Measurements from ENCODE around the gene PSMC6. TPM values are rescaled to one million over a fixed set of nuclear protein-coding genes. Genes with fewer than 3 reads are reported as not detected.

PSMC6 gene
- total RNA-seq, 1 donor from 2014 or later = 19.3 TPM

- TF ChIP-seq, protein P1, sequence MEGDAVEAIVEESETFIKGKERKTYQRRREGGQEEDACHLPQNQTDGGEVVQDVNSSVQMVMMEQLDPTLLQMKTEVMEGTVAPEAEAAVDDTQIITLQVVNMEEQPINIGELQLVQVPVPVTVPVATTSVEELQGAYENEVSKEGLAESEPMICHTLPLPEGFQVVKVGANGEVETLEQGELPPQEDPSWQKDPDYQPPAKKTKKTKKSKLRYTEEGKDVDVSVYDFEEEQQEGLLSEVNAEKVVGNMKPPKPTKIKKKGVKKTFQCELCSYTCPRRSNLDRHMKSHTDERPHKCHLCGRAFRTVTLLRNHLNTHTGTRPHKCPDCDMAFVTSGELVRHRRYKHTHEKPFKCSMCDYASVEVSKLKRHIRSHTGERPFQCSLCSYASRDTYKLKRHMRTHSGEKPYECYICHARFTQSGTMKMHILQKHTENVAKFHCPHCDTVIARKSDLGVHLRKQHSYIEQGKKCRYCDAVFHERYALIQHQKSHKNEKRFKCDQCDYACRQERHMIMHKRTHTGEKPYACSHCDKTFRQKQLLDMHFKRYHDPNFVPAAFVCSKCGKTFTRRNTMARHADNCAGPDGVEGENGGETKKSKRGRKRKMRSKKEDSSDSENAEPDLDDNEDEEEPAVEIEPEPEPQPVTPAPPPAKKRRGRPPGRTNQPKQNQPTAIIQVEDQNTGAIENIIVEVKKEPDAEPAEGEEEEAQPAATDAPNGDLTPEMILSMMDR (IDR thresholded peaks at IDR 0.05) = no peak
- peak overlapping the region; percentile 85 to 93 for H3K27ac ChIP-seq
- DNase-seq (ENCODE audit: low spot score in 2 of 2) = no peak
- intact Hi-C loops (cut with DNase I) = loop anchor here (1.0 to 5.0 kb wide), 5 partner anchors 23 to 232 kb away; partner anchors contain the start of genes ERO1A, GNPNAT1, GPR137C and PSMC6
- no peaks in the 10 kb centered on the region for H3K27me3 ChIP-seq
- H3K4me1 ChIP-seq = peaks cover 0 to 4% of the 10 kb centered on the region in 2 donors
- peak overlapping the region; percentile 88 to 99 for H3K4me3 ChIP-seq
- H3K9me3 ChIP-seq = no peaks in the 10 kb centered on the region
- H3K36me3 ChIP-seq = peaks cover 0 to 14% of the 10 kb centered on the region in 2 donors
Measured at GRCh38 chr14:52730709-52731111, 23.7 kb downstream of the PSMC6 start.

DNA sequence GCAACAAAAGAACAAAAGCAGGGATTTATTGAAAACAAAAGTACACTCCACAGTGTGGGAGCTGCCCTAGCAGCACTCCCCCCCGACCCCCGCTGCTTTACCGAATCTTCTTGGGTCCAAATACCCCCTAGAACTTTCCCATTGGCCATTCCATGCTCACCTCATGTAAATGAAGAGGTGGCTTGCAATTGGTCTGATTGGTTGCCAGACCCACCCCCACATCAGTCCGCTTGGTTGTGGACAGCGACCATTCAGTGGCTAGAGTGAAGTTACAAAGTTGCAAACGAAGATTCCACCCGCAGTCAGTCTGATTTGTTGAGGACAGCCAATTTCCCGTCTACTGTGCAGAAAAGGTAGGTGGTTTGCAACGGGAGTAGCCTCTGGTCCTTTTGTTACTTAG is 26.8 kb downstream of the PSMC6 start:
- no peak for DNase-seq (ENCODE audit: low spot score in 2 of 2)
- Histone ChIP-seq H3K27me3 (no peaks in the 10 kb centered on the region), H3K9me3 (no peaks in the 10 kb centered on the region), H3K4me1 (peaks cover 0 to 4% of the 10 kb centered on the region in 2 donors), H3K27ac (no peak overlapping the region), H3K36me3 (no peaks in the 10 kb centered on the region), H3K4me3 (no peak overlapping the region)
- TF ChIP-seq, protein P1 (IDR thresholded peaks at IDR 0.05) = no peak
- intact Hi-C loops (cut with DNase I) = loop anchor here (5.0 kb wide), 1 partner anchor 228 kb away; no protein-coding TSS in a partner anchor

DNA sequence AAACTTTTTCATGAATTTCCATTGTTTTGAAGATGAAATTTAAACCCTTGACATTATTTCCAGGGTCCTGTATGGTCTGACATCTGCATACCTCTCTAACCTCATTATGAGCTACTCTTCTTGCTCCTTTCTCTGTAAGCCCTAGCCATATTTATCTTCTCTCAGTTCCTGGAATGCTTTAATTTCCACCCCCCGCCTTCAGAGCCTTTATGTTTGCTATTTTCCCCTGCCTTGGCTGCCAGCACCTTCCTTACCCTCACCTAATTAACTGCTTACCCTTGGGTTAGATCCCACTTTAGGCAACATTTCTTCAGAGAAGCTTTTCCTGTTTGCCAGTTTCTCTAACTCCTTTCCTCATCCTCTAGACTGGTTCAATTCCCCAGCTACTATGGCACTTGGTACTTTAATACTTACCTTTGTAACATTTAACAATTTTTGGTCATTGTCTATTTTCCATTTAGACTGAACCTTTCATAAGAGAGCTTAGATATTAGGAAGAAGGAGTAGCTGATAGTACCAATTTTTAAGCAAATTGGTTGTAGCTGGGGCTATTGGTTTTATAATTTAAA is 29.0 kb downstream of the PSMC6 start:
- intact Hi-C loops (cut with DNase I) = no loop called here
- no peak for DNase-seq (ENCODE audit: low spot score in 2 of 2)
- H3K9me3 ChIP-seq = no peaks in the 10 kb centered on the region
- TF ChIP-seq, protein P1 (IDR thresholded peaks at IDR 0.05) = no peak
- no peaks in the 10 kb centered on the region for H3K36me3 ChIP-seq
- no peaks in the 10 kb centered on the region for H3K27me3 ChIP-seq
- H3K4me1 ChIP-seq = peaks cover 0 to 2% of the 10 kb centered on the region in 2 donors
- H3K4me3 ChIP-seq = no peak overlapping the region
- H3K27ac ChIP-seq = no peak overlapping the region

DNA sequence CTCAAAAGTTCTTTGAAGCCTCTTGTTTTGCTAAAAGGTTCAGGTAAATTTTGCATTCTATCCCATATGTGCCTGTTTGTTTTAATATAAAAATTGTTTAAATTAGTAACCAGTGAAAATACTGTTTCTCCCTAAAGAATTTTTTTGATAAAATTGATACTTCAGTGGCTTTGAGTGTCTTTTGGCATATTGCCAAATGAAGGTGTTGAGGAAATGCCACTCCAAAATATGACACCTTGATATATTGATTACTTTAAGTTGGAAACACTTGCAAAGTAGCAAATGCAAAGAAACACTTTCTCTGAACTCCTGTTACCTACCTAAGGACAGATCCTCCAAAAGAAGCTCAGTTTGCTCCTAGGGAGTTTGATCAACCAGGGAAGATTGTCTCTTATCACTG is 31.4 kb downstream of the PSMC6 start:
- DNase-seq (ENCODE audit: low spot score in 2 of 2) = no peak
- Histone ChIP-seq H3K27ac (no peak overlapping the region), H3K36me3 (no peaks in the 10 kb centered on the region), H3K4me3 (no peak overlapping the region), H3K9me3 (no peaks in the 10 kb centered on the region), H3K4me1 (peaks cover 0 to 1% of the 10 kb centered on the region in 2 donors), H3K27me3 (no peaks in the 10 kb centered on the region)
- intact Hi-C loops (cut with DNase I) = no loop called here
- TF ChIP-seq, protein P1 (IDR thresholded peaks at IDR 0.05) = no peak

- Histone ChIP-seq H3K27ac (no peak overlapping the region), H3K4me3 (no peak overlapping the region), H3K9me3 (no peaks in the 10 kb centered on the region), H3K36me3 (peaks cover 3 to 5% of the 10 kb centered on the region in 2 donors), H3K4me1 (peaks cover 0 to 6% of the 10 kb centered on the region in 2 donors), H3K27me3 (no peaks in the 10 kb centered on the region)
- TF ChIP-seq, protein P1 (IDR thresholded peaks at IDR 0.05) = no peak
- intact Hi-C loops (cut with DNase I) = no loop called here
- no peak for DNase-seq (ENCODE audit: low spot score in 2 of 2)
Measured at GRCh38 chr14:52740751-52741150, 33.8 kb downstream of the PSMC6 start.
